ENCODE data around the gene KIAA0408.

The KIAA0408 gene

DNA sequence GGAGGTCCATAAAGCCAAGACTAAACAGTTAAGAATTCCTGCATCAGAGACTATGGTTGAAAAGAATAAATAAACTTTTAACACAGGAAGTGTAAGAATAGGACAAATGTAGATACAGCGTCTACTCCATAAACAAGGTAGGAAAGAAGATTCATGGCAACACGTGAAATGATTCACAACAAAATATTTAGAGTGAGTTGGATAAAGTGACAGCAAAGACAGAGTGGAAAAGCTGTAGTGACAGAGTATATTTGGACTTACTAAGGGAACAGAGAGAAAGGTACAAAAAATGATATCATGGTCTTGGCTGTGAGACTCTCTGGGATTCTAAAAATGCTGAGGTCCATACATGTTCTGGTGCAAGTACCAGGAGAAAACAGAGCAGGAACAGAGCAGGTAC is 21.9 kb upstream of the KIAA0408 start:
- CTCF ChIA-PET: interaction anchor here (0.5 to 7.3 kb wide), 5 partner anchors 15 to 177 kb away, joined by 3 to 54 read pairs (median 5); partner anchors contain the start of gene MTCL3
- H3K4me1 ChIP-seq (ENCODE audit: control insufficient read depth, insufficient read depth, low read length): peaks cover 7% of the 10 kb centered on the region; the same call in 1 of the 2 replicates

DNA sequence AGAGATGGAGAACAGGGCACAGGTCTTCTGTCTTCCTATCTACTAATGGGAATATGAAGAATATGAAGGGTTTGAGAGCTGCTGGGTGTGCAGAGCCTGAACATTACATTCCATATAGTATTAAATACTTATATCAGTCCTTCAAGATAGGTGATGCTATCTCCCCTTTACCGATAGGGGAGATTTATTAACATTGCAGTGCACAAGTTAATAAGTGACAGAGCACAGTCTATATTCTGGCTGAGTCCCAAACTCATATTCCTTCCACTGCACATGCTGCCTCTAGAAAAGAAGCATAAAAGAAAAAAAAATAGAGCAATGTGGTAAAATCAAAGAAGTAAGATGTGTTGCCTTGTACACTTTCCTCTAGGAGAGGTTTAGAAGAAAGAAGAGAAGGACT is 18.5 kb upstream of the KIAA0408 start:
- Histone ChIP-seq H3K4me1 (ENCODE audit: control insufficient read depth, insufficient read depth, low read length) (no peaks in the 10 kb centered on the region), H3K27ac (ENCODE audit: extremely low read depth, low read depth, low read length) (no peak overlapping the region), H3K9me3 (ENCODE audit: control insufficient read depth, insufficient read depth, low read depth, low read length) (no peaks in the 10 kb centered on the region), H3K4me3 (ENCODE audit: low read depth, low read length) (no peak overlapping the region), H3K36me3 (ENCODE audit: control insufficient read depth in 2 of 2, insufficient read depth in 1 of 2, low read length in 2 of 2) (peaks cover 0 to 11% of the 10 kb centered on the region in 2 experiments; a peak in 2 of 3 replicates)
- POLR2A ChIA-PET: no interaction called here
- TF ChIP-seq OVOL3 (tag by site-specific recombination; IDR thresholded peaks at IDR 0.05) (no peak), YY2 (tag by site-specific recombination; IDR thresholded peaks at IDR 0.05) (no peak), ZNF335 (tag by site-specific recombination; conservative IDR thresholded peaks at IDR 0.05) (no peak), ZNF146 (tag by site-specific recombination; IDR thresholded peaks at IDR 0.05) (no peak), RBAK (tag by site-specific recombination; IDR thresholded peaks at IDR 0.05) (no peak), ZNF280D (tag by site-specific recombination; IDR thresholded peaks at IDR 0.05) (no peak)
- CTCF ChIA-PET: no interaction called here

More for the DNA sequence above, 21.9 kb upstream of the KIAA0408 start:
- POLR2A ChIA-PET: no interaction called here
- Histone ChIP-seq H3K4me3 (ENCODE audit: low read depth, low read length) (no peak overlapping the region), H3K9me3 (ENCODE audit: control insufficient read depth, insufficient read depth, low read depth, low read length) (no peaks in the 10 kb centered on the region), H3K36me3 (ENCODE audit: control insufficient read depth in 2 of 2, insufficient read depth in 1 of 2, low read length in 2 of 2) (no peaks in the 10 kb centered on the region), H3K27ac (ENCODE audit: extremely low read depth, low read depth, low read length) (no peak overlapping the region)
- TF ChIP-seq ZNF629 (tag by site-specific recombination; IDR thresholded peaks at IDR 0.05) (no peak), PRDM10 (tag by site-specific recombination; IDR thresholded peaks at IDR 0.05) (no peak), ZNF768 (tag by site-specific recombination; IDR thresholded peaks at IDR 0.05) (no peak), ZNF174 (tag by site-specific recombination; IDR thresholded peaks at IDR 0.05) (no peak), ZNF426 (tag by site-specific recombination; IDR thresholded peaks at IDR 0.05) (no peak), ZNF670 (tag by site-specific recombination; IDR thresholded peaks at IDR 0.05; ENCODE audit: low read depth) (no peak), WT1 (tag by site-specific recombination; IDR thresholded peaks at IDR 0.05) (no peak), KLF10 (tag by site-specific recombination; IDR thresholded peaks at IDR 0.05) (no peak), ZNF510 (tag by site-specific recombination; IDR thresholded peaks at IDR 0.05; ENCODE audit: insufficient replicate concordance) (no peak), ZNF223 (tag by site-specific recombination; IDR thresholded peaks at IDR 0.05) (no peak), ZNF660 (tag by site-specific recombination; IDR thresholded peaks at IDR 0.05) (no peak)
